Muscle layer of duodenum (tissue), 2 donors: Measurements from ENCODE around the gene EPS8L3.
"Not testable (repeated sequence)": the region's sequence is repeated elsewhere in the genome, so short reads cannot be mapped to it uniquely, and the experiment has no call there.

ENCODE experiments used
- H3K27ac ChIP-seq: one replicate; pipeline ENCODE4 v1.7.0; 2013; ENCODE audit warnings: mild to moderate bottlenecking, low read length
- H3K27me3 ChIP-seq: one replicate; pipeline ENCODE4 v1.7.0; 2013; ENCODE audit warnings: low read depth, mild to moderate bottlenecking, control low read depth, low read length
- H3K36me3 ChIP-seq, 2 donors: one replicate each; pipeline ENCODE4 v1.7.0; 2013; ENCODE audit warnings: low read length in 2 of 2, control low read depth in 1 of 2, mild to moderate bottlenecking in 1 of 2; ENCODE audit not compliant: insufficient read depth in 2 of 2, control insufficient read depth in 1 of 2
- H3K4me1 ChIP-seq, 2 donors: one replicate each; pipeline ENCODE4 v1.7.0; 2013; ENCODE audit warnings: low read length in 2 of 2, mild to moderate bottlenecking in 2 of 2, control low read depth in 1 of 2, moderate library complexity in 1 of 2; ENCODE audit not compliant: insufficient read depth in 2 of 2, control insufficient read depth in 1 of 2
- H3K4me3 ChIP-seq, 2 donors: one replicate each; pipeline ENCODE4 v1.7.0; 2013; ENCODE audit warnings: low read length in 2 of 2, low read depth in 1 of 2, mild to moderate bottlenecking in 1 of 2
- H3K9me3 ChIP-seq, 2 donors: one replicate each; pipeline ENCODE4 v1.7.0; 2013; ENCODE audit warnings: low read length in 2 of 2, control low read depth in 1 of 2, mild to moderate bottlenecking in 1 of 2; ENCODE audit not compliant: control insufficient read depth in 1 of 2
- donor health status: healthy.

EPS8L3 gene

DNA sequence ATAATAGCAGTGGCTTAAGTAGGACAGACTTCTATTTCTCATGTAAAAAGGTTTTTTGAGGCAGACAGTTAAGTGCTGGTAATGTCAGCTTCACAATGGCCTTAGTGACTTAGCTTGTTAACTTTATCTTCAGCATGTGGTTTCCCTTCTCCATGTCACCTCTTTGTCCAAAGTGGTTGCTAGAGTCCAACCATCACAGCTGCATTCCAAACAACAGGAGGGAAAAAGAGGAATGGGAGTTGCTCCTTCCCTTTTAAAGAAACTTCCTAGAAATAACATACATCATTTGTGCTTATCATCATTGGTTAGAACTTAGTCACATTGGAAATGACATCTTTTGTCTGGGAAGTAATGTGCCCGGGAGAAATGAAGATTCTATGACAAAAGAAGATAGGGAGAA, 41.8 kb downstream of the EPS8L3 start:
- no peaks in the 10 kb centered on the region for H3K36me3 ChIP-seq
- no peaks in the 10 kb centered on the region for H3K9me3 ChIP-seq
- peaks cover 0 to 8% of the 10 kb centered on the region in 2 donors for H3K4me1 ChIP-seq
- H3K27ac ChIP-seq = no peak overlapping the region
- H3K4me3 ChIP-seq = no peak overlapping the region
- no peaks in the 10 kb centered on the region for H3K27me3 ChIP-seq

- H3K27me3 ChIP-seq = no peaks in the 10 kb centered on the region
- H3K9me3 ChIP-seq = no peaks in the 10 kb centered on the region
- no peak overlapping the region for H3K4me3 ChIP-seq
- H3K36me3 ChIP-seq = no peaks in the 10 kb centered on the region
- H3K4me1 ChIP-seq = peaks cover 0 to 8% of the 10 kb centered on the region in 2 donors
- no peak overlapping the region for H3K27ac ChIP-seq
These were observed 42.7 kb downstream of the EPS8L3 start for GRCh38 chr1:109721042-109721441.

GRCh38 chr1:109719337-109719837, 44.3 kb downstream of the EPS8L3 start:
- no peaks in the 10 kb centered on the region for H3K36me3 ChIP-seq
- no peak overlapping the region for H3K27ac ChIP-seq
- peaks cover 0 to 18% of the 10 kb centered on the region in 2 donors for H3K4me1 ChIP-seq
- H3K4me3 ChIP-seq = no peak overlapping the region
- H3K9me3 ChIP-seq = no peaks in the 10 kb centered on the region
- no peaks in the 10 kb centered on the region for H3K27me3 ChIP-seq

- peaks cover 0 to 20% of the 10 kb centered on the region in 2 donors for H3K4me1 ChIP-seq
- no peak overlapping the region for H3K4me3 ChIP-seq
- H3K9me3 ChIP-seq = no peaks in the 10 kb centered on the region
- no peaks in the 10 kb centered on the region for H3K36me3 ChIP-seq
- H3K27ac ChIP-seq = no peak overlapping the region
- H3K27me3 ChIP-seq = no peaks in the 10 kb centered on the region
These were observed 45.2 kb downstream of the EPS8L3 start for GRCh38 chr1:109718495-109718894.

DNA sequence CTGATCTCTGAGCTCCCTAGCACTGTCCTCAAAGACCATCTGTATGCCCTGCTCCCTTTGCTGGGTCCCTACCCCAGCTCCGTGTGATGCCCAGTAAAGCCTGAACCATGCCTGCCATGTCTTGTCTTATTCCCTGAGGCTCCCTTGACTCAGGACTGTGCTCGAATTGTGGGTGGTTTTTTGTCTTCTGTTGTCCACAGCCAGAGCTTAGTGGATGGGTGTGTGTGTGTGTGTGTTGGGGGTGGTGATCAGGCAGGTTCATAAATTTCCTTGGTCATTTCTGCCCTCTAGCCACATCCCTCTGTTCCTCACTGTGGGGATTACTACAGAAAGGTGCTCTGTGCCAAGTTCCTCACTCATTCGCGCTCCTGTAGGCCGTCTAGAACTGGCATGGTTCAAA, 46.0 kb downstream of the EPS8L3 start:
- Histone ChIP-seq H3K27ac (no peak overlapping the region), H3K36me3 (no peaks in the 10 kb centered on the region), H3K27me3 (no peaks in the 10 kb centered on the region), H3K4me3 (no peak overlapping the region), H3K4me1 (peaks cover 0 to 15% of the 10 kb centered on the region in 2 donors), H3K9me3 (no peaks in the 10 kb centered on the region)

- H3K36me3 ChIP-seq = no peaks in the 10 kb centered on the region
- H3K4me3 ChIP-seq = no peak overlapping the region
- H3K27ac ChIP-seq = no peak overlapping the region
- peaks cover 0 to 18% of the 10 kb centered on the region in 2 donors for H3K4me1 ChIP-seq
- no peaks in the 10 kb centered on the region for H3K9me3 ChIP-seq
- no peaks in the 10 kb centered on the region for H3K27me3 ChIP-seq
These were observed 47.1 kb downstream of the EPS8L3 start for GRCh38 chr1:109716570-109717090.

GRCh38 chr1:109716121-109716520, 47.6 kb downstream of the EPS8L3 start:
- Histone ChIP-seq H3K4me3 (no peak overlapping the region), H3K36me3 (no peaks in the 10 kb centered on the region), H3K27ac (no peak overlapping the region), H3K9me3 (no peaks in the 10 kb centered on the region), H3K4me1 (peaks cover 0 to 18% of the 10 kb centered on the region in 2 donors), H3K27me3 (no peaks in the 10 kb centered on the region)

DNA sequence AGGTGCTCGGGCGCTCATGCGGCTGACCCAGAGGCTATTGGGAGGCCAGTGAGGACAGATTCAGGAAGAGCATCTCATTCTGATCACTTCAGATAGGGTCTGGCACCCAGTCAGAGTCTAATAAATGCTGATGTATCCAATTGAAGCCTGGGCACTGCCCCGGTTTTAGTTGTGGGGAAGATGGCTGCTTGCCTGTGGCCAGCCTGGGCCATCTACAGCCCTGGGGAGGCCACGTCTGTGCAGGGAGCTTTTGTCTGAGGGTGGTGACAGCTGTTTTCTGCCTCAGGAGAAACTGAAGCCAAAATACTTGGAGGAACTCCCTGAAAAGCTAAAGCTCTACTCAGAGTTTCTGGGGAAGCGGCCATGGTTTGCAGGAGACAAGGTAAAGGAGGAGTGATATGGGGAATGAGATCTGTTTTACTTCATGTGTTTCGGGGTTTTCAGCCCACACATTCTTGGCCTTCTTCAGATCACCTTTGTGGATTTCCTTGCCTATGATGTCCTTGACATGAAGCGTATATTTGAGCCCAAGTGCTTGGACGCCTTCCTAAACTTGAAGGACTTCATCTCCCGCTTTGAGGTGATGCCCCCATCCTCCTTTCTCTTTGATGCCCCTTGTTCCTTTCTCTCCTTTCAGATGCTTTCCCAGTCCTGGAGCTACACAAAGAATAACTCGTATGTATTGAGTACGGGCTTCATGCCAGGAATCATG, 48.9 kb downstream of the EPS8L3 start:
- Histone ChIP-seq H3K27me3 (no peaks in the 10 kb centered on the region), H3K4me1 (peaks cover 0 to 18% of the 10 kb centered on the region in 2 donors), H3K4me3 (no peak overlapping the region), H3K36me3 (no peaks in the 10 kb centered on the region), H3K9me3 (no peaks in the 10 kb centered on the region), H3K27ac (no peak overlapping the region)

GRCh38 chr1:109713636-109714035, 50.1 kb downstream of the EPS8L3 start:
- Histone ChIP-seq H3K4me1 (peaks cover 0 to 18% of the 10 kb centered on the region in 2 donors), H3K27ac (no peak overlapping the region), H3K27me3 (no peaks in the 10 kb centered on the region), H3K36me3 (no peaks in the 10 kb centered on the region), H3K9me3 (no peaks in the 10 kb centered on the region), H3K4me3 (no peak overlapping the region)

- H3K36me3 ChIP-seq = no peaks in the 10 kb centered on the region
- no peaks in the 10 kb centered on the region for H3K27me3 ChIP-seq
- H3K4me1 ChIP-seq = peaks cover 0 to 18% of the 10 kb centered on the region in 2 donors
- H3K27ac ChIP-seq = no peak overlapping the region
- H3K9me3 ChIP-seq = peaks cover 0 to 2% of the 10 kb centered on the region in 2 donors
- peak overlapping the region; percentile 7 to 62 for H3K4me3 ChIP-seq
These were observed 51.3 kb downstream of the EPS8L3 start for GRCh38 chr1:109712321-109712864.

- H3K27ac ChIP-seq, H3K27me3 ChIP-seq, H3K9me3 ChIP-seq, H3K36me3 ChIP-seq: not testable (repeated sequence)
- Histone ChIP-seq H3K4me1 (peaks cover 0 to 18% of the 10 kb centered on the region in 2 donors), H3K4me3 (peak within 1 kb of the TSS; percentile 7 to 62)
These were observed 52.0 kb downstream of the EPS8L3 start, which contains the start of gene GSTM5 for GRCh38 chr1:109711593-109712320. Gene GSTM5 (plus strand): TSS chr1:109712251. CDS start chr1:109712313, 62 bp downstream.
